ENCODE results near the gene COL6A1. TPM values are rescaled to one million over a fixed set of nuclear protein-coding genes. Genes with fewer than 3 reads are reported as not detected.
A peak's percentile ranks its signal among the peaks of the same experiment; 100 is the strongest.

The COL6A1 gene
- 2.2 TPM for total RNA-seq
- polyA plus RNA-seq = 1 to 10 TPM in 1 of 4 donors, under 1 TPM in 3; 0.10 to 1.1 (median 0.64) TPM

GRCh38 chr21:45981151-45982091 is at the start of gene COL6A1:
Gene COL6A1, plus strand, starts transcription at chr21:45981770. Its CDS starts 81 bp downstream, at chr21:45981851.
- no peaks in the 10 kb centered on the region for H3K36me3 Mint-ChIP-seq
- H3K27me3 Mint-ChIP-seq = peaks cover 2% of the 10 kb centered on the region
- peak within 1 kb of the TSS in 1 of 4 donors; percentile 46 for H3K4me3 Mint-ChIP-seq
- DNase-seq = peak; percentile 44 to 58 (median 52)
- H3K4me3 ChIP-seq (ENCODE audit: low read depth, low read length) = peak within 1 kb of the TSS; percentile 48
- peaks cover 0 to 2% (median 0%) of the 10 kb centered on the region in 7 donors for H3K9me3 Mint-ChIP-seq
- no peaks in the 10 kb centered on the region for H3K36me3 ChIP-seq (ENCODE audit: control insufficient read depth, insufficient read depth, low read length)
- no peak within 1 kb of the TSS for H3K27ac Mint-ChIP-seq
- H3K27ac ChIP-seq (ENCODE audit: insufficient read depth, low read length, poor library complexity, severe bottlenecking) = no peak within 1 kb of the TSS
- no peaks in the 10 kb centered on the region for H3K27me3 ChIP-seq (ENCODE audit: control insufficient read depth, insufficient read depth, low read length)
- H3K4me1 ChIP-seq (ENCODE audit: control insufficient read depth, insufficient read depth, low read length, poor library complexity, severe bottlenecking) = peaks cover 17% of the 10 kb centered on the region
- no peaks in the 10 kb centered on the region for H3K9me3 ChIP-seq (ENCODE audit: control insufficient read depth in 2 of 2, low read length in 2 of 2)
- peak; percentile 55 to 64 for ATAC-seq (ENCODE audit: low read depth in 2 of 2)
- H3K4me1 Mint-ChIP-seq = peaks cover 0 to 8% (median 1%) of the 10 kb centered on the region in 4 donors

GRCh38 chr21:45932922-45933502 is 48.6 kb upstream of the COL6A1 start:
- H3K4me3 Mint-ChIP-seq = no peak overlapping the region
- H3K36me3 Mint-ChIP-seq = peaks cover 6% of the 10 kb centered on the region
- H3K27me3 Mint-ChIP-seq = no peaks in the 10 kb centered on the region
- peak overlapping the region in 1 of 3 donors; percentile 27 for H3K27ac Mint-ChIP-seq
- no peaks in the 10 kb centered on the region for H3K36me3 ChIP-seq (ENCODE audit: control insufficient read depth, insufficient read depth, low read length)
- H3K9me3 Mint-ChIP-seq = peaks cover 0 to 1% (median 0%) of the 10 kb centered on the region in 7 donors
- DNase-seq = no peak
- H3K4me1 ChIP-seq (ENCODE audit: control insufficient read depth, insufficient read depth, low read length, poor library complexity, severe bottlenecking) = no peaks in the 10 kb centered on the region
- H3K27me3 ChIP-seq (ENCODE audit: control insufficient read depth, insufficient read depth, low read length) = no peaks in the 10 kb centered on the region
- no peak overlapping the region for H3K27ac ChIP-seq (ENCODE audit: insufficient read depth, low read length, poor library complexity, severe bottlenecking)
- H3K9me3 ChIP-seq (ENCODE audit: control insufficient read depth in 2 of 2, low read length in 2 of 2) = no peaks in the 10 kb centered on the region
- peaks cover 0 to 2% (median 0%) of the 10 kb centered on the region in 4 donors for H3K4me1 Mint-ChIP-seq
- H3K4me3 ChIP-seq (ENCODE audit: low read depth, low read length) = no peak overlapping the region
- no peak for ATAC-seq (ENCODE audit: low read depth in 2 of 2)

- Histone ChIP-seq H3K9me3 (ENCODE audit: control insufficient read depth in 2 of 2, low read length in 2 of 2) (no peaks in the 10 kb centered on the region), H3K4me1 (ENCODE audit: control insufficient read depth, insufficient read depth, low read length, poor library complexity, severe bottlenecking) (no peaks in the 10 kb centered on the region), H3K27me3 (ENCODE audit: control insufficient read depth, insufficient read depth, low read length) (no peaks in the 10 kb centered on the region), H3K36me3 (ENCODE audit: control insufficient read depth, insufficient read depth, low read length) (no peaks in the 10 kb centered on the region), H3K27ac (ENCODE audit: insufficient read depth, low read length, poor library complexity, severe bottlenecking) (no peak overlapping the region), H3K4me3 (ENCODE audit: low read depth, low read length) (no peak overlapping the region)
- no peak for DNase-seq
- no peaks in the 10 kb centered on the region for H3K27me3 Mint-ChIP-seq
- no peak for ATAC-seq (ENCODE audit: low read depth in 2 of 2)
- H3K9me3 Mint-ChIP-seq = peaks cover 0 to 1% (median 0%) of the 10 kb centered on the region in 7 donors
- H3K4me1 Mint-ChIP-seq = no peaks in the 10 kb centered on the region
- peaks cover 6% of the 10 kb centered on the region for H3K36me3 Mint-ChIP-seq
- no peak overlapping the region for H3K4me3 Mint-ChIP-seq
- no peak overlapping the region for H3K27ac Mint-ChIP-seq
These were observed 47.5 kb upstream of the COL6A1 start for GRCh38 chr21:45934085-45934484.

- no peak for ATAC-seq (ENCODE audit: low read depth in 2 of 2)
- peaks cover 6% of the 10 kb centered on the region for H3K36me3 Mint-ChIP-seq
- peaks cover 0 to 1% (median 0%) of the 10 kb centered on the region in 7 donors for H3K9me3 Mint-ChIP-seq
- Histone ChIP-seq H3K4me1 (ENCODE audit: control insufficient read depth, insufficient read depth, low read length, poor library complexity, severe bottlenecking) (no peaks in the 10 kb centered on the region), H3K4me3 (ENCODE audit: low read depth, low read length) (no peak overlapping the region), H3K27me3 (ENCODE audit: control insufficient read depth, insufficient read depth, low read length) (no peaks in the 10 kb centered on the region), H3K9me3 (ENCODE audit: control insufficient read depth in 2 of 2, low read length in 2 of 2) (no peaks in the 10 kb centered on the region), H3K36me3 (ENCODE audit: control insufficient read depth, insufficient read depth, low read length) (no peaks in the 10 kb centered on the region), H3K27ac (ENCODE audit: insufficient read depth, low read length, poor library complexity, severe bottlenecking) (no peak overlapping the region)
- H3K4me1 Mint-ChIP-seq = no peaks in the 10 kb centered on the region
- H3K4me3 Mint-ChIP-seq = no peak overlapping the region
- no peak for DNase-seq
- H3K27ac Mint-ChIP-seq = no peak overlapping the region
- H3K27me3 Mint-ChIP-seq = no peaks in the 10 kb centered on the region
These were observed 47.0 kb upstream of the COL6A1 start for GRCh38 chr21:45934554-45934953.

- Histone ChIP-seq H3K4me1 (ENCODE audit: control insufficient read depth, insufficient read depth, low read length, poor library complexity, severe bottlenecking) (no peaks in the 10 kb centered on the region), H3K36me3 (ENCODE audit: control insufficient read depth, insufficient read depth, low read length) (no peaks in the 10 kb centered on the region), H3K9me3 (ENCODE audit: control insufficient read depth in 2 of 2, low read length in 2 of 2) (no peaks in the 10 kb centered on the region), H3K27me3 (ENCODE audit: control insufficient read depth, insufficient read depth, low read length) (no peaks in the 10 kb centered on the region), H3K27ac (ENCODE audit: insufficient read depth, low read length, poor library complexity, severe bottlenecking) (no peak overlapping the region), H3K4me3 (ENCODE audit: low read depth, low read length) (no peak overlapping the region)
- Mint-ChIP-seq H3K36me3 (peaks cover 6% of the 10 kb centered on the region), H3K4me1 (no peaks in the 10 kb centered on the region), H3K9me3 (peaks cover 0 to 1% (median 0%) of the 10 kb centered on the region in 7 donors), H3K27ac (no peak overlapping the region), H3K27me3 (no peaks in the 10 kb centered on the region), H3K4me3 (no peak overlapping the region)
- no peak for DNase-seq
- ATAC-seq (ENCODE audit: low read depth in 2 of 2) = no peak
These were observed 45.9 kb upstream of the COL6A1 start for GRCh38 chr21:45935628-45936027.

- H3K36me3 Mint-ChIP-seq = peaks cover 5% of the 10 kb centered on the region
- Histone ChIP-seq H3K4me1 (ENCODE audit: control insufficient read depth, insufficient read depth, low read length, poor library complexity, severe bottlenecking) (no peaks in the 10 kb centered on the region), H3K9me3 (ENCODE audit: control insufficient read depth in 2 of 2, low read length in 2 of 2) (no peaks in the 10 kb centered on the region), H3K4me3 (ENCODE audit: low read depth, low read length) (no peak overlapping the region), H3K36me3 (ENCODE audit: control insufficient read depth, insufficient read depth, low read length) (no peaks in the 10 kb centered on the region), H3K27ac (ENCODE audit: insufficient read depth, low read length, poor library complexity, severe bottlenecking) (no peak overlapping the region), H3K27me3 (ENCODE audit: control insufficient read depth, insufficient read depth, low read length) (no peaks in the 10 kb centered on the region)
- no peak overlapping the region for H3K4me3 Mint-ChIP-seq
- H3K9me3 Mint-ChIP-seq = peaks cover 0 to 1% (median 0%) of the 10 kb centered on the region in 7 donors
- H3K4me1 Mint-ChIP-seq = no peaks in the 10 kb centered on the region
- ATAC-seq (ENCODE audit: low read depth in 2 of 2) (no peak), DNase-seq (no peak)
- H3K27ac Mint-ChIP-seq = no peak overlapping the region
- no peaks in the 10 kb centered on the region for H3K27me3 Mint-ChIP-seq
These were observed 43.7 kb upstream of the COL6A1 start for GRCh38 chr21:45937721-45938452.

- Histone ChIP-seq H3K36me3 (ENCODE audit: control insufficient read depth, insufficient read depth, low read length) (no peaks in the 10 kb centered on the region), H3K27me3 (ENCODE audit: control insufficient read depth, insufficient read depth, low read length) (no peaks in the 10 kb centered on the region), H3K27ac (ENCODE audit: insufficient read depth, low read length, poor library complexity, severe bottlenecking) (no peak overlapping the region), H3K4me1 (ENCODE audit: control insufficient read depth, insufficient read depth, low read length, poor library complexity, severe bottlenecking) (no peaks in the 10 kb centered on the region), H3K4me3 (ENCODE audit: low read depth, low read length) (no peak overlapping the region), H3K9me3 (ENCODE audit: control insufficient read depth in 2 of 2, low read length in 2 of 2) (no peaks in the 10 kb centered on the region)
- H3K27me3 Mint-ChIP-seq = no peaks in the 10 kb centered on the region
- H3K4me1 Mint-ChIP-seq = no peaks in the 10 kb centered on the region
- no peak overlapping the region for H3K4me3 Mint-ChIP-seq
- no peak for ATAC-seq (ENCODE audit: low read depth in 2 of 2)
- DNase-seq = no peak
- peaks cover 0 to 1% (median 0%) of the 10 kb centered on the region in 7 donors for H3K9me3 Mint-ChIP-seq
- no peak overlapping the region for H3K27ac Mint-ChIP-seq
- peaks cover under 1% of the 10 kb centered on the region for H3K36me3 Mint-ChIP-seq
These were observed 43.2 kb upstream of the COL6A1 start for GRCh38 chr21:45938453-45938755.
